H1 (cell line): Measurements from ENCODE around the gene CAMK2B. TPM values are rescaled to one million over a fixed set of nuclear protein-coding genes. Genes with fewer than 3 reads are reported as not detected.

Source experiments
- CHD1 ChIP-seq: IDR thresholded peaks from 2 replicates; pipeline ENCODE4 v1.6.1; 2012; ENCODE audit warnings: low read depth, low read length, improper control_type of control experiment
- HDAC6 ChIP-seq: IDR thresholded peaks from one replicate; pipeline ENCODE4 v1.7.1; 2012; ENCODE audit warnings: low read depth, mild to moderate bottlenecking, inconsistent platforms, low read length, moderate library complexity
- NRF1 ChIP-seq: IDR thresholded peaks from 2 replicates; pipeline ENCODE4 v1.6.1; 2011; ENCODE audit warnings: mild to moderate bottlenecking, low read depth, low read length, improper control_type of control experiment
- ZNF274 ChIP-seq: IDR thresholded peaks from 2 replicates; pipeline ENCODE4 v1.7.0; 2012; ENCODE audit warnings: low read length, borderline replicate concordance; ENCODE audit errors: extremely low read depth
- polyA plus RNA-seq, 7 experiments: library from polyadenylated mRNA; depleted of rRNA in 3 of 7; stranded (reverse) in 5 of 7; unstranded in 2 of 7; fragments of >200 nt in 5 of 7; fragments of 200-250 nt in 2 of 7; gene quantifications; 1 replicate in 5 of 7; 2 replicates in 1 of 7; 4 replicates in 1 of 7; pipeline versions ENCODE4 v1.2.1 to v1.2.3, GENCODE V29; 2011 to 2013; ENCODE audit warnings: missing spikeins in 2 of 7, mixed read lengths in 2 of 7
- total RNA-seq: library from RNA; stranded (reverse); fragmentation: NEBNext Ultra II Directional; extraction: Animal tissue kit (Norgen Biotek cat#: 25700); gene quantifications from 2 replicates; pipeline ENCODE4 v1.2.1, GENCODE V29; 2021

The CAMK2B gene
- total and polyA plus RNA-seq, 2 of the 8 experiments (the other 6 are each of a cell fraction or from before 2014, with no cell fraction given): 0.05 to 0.15 TPM

GRCh38 chr7:44251269-44251668 lies 74.1 kb downstream of the CAMK2B start (continued):
- TF ChIP-seq CHD1: no peak
- TF ChIP-seq ZNF274: no peak
- no peak for TF ChIP-seq HDAC6
- TF ChIP-seq NRF1: no peak
